ENCODE measurements around the gene KLHL29.

KLHL29 gene

DNA sequence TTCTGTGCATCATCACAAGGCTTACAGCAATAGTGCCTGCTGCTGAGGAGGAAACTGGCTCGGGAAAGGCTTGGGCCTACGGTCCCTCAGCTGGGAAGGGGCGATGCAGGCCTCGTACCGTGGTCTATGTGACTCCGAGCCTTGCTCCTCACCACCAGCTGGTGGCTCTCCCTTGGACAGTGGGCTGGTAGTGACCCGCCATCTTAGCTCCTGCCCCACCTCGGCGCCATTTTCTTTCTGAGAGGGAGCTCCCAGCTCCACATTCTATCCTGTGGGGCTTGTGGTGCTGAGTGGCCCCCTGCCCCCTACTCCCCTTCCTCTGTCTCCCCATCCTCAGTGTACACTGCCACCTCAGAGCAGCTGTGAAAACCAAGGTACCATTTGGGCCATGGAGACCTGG, 255.7 kb downstream of the KLHL29 start:
- no peak for DNase-seq

DNA sequence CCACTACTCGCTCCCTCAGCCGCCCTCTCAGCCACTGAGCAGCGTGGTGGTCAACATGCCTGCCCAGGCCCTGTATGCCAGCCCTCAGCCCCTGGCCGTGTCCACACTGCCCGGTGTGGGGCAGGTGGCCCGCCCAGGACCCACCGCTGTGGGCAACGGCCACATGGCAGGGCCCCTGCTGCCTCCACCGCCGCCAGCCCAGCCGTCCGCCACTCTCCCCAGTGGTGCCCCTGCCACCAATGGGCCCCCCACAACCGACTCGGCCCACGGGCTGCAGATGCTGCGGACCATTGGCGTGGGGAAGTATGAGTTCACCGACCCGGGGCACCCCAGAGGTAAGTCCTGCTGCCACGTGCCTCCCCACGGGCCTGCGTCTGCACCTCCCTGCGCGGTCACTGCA, 257.5 kb downstream of the KLHL29 start:
- DNase-seq: no peak

DNA sequence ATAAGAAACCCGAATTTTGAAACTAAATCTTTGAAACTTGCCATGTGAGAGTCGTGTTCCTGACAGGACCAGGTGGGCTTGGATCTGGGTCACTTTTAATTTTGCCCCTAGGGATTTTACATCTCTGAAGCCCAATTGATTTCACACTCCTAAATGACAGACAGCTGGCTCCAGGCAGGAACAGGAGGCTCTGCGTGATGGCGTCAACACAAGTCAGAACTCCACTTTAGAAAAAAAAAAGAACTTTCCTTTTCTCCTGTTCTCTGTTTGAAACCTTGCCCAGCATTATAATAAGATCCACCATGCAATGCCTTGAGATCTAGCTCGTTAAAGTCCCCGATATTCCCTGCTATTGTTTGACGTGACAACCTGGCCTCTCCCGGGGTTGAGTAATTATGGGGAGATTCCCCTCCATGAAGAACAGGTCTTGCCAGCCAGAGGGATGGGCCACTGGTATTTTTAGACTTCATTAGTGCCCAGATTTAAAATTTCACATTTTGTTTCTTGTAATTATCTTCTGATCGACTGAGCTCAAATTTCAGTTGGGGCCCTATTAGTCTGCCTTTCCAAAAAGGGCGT, 260.3 kb downstream of the KLHL29 start:
- no peak for DNase-seq

DNA sequence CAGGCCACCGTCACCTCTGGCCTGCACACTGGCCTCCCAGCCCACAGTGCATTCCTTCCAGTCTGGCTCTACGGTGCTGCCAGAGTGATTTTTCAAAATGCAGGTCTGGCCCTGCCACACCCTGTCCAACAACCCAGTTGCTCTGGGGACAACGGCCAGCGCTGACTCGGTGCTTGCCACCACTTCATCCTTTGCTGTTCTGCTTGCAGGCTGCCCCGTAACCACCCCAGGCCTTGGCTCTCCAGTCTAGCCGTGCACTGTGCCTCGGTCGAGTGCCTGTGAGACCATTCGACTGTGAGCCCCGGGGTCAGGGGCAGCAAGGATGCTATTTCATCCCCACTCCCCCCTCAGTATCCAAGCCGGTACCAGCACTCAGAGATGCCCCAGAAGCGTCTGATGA, 262.6 kb downstream of the KLHL29 start:
- no peak for DNase-seq

DNA sequence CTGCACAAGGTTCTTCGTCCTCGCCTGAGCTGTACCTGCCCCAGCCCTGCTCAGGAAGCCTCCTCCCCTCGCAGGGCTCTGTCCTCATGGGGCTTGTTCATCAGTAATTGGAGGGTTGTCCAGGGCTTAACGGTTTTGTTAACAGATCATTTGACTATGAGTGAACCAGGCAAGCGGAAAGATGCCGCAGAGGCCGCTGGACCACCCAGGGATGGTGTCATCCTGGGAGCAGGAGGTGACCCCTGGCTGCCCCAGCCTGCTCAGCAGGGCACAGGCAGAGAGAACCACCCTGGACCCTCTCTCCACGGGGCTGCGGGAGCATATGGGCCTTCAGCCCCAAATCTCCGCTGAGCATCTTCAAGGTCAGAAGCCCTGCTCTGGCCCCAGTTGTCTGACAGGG, 264.3 kb downstream of the KLHL29 start:
- no peak for DNase-seq

DNA sequence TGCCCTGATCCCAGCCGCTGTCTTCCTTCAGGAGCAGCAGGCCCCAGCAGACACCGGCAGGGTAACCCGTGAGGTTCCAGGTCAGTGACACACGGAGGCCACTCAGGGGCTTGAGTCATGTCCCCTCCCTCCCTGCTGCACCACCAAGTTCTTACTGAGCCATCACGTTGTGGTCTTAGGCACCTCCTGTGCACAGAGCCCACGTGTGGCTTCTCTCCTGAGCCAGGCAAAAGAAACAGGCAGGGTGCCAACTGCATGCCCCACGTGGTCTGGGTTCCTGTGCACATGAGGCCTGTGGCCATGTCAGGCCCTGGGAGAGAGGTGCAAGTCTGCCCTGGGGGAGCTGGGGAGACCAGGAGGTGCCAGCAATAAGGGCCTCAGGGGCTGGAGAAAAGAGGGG, 264.8 kb downstream of the KLHL29 start:
- DNase-seq: no peak

DNA sequence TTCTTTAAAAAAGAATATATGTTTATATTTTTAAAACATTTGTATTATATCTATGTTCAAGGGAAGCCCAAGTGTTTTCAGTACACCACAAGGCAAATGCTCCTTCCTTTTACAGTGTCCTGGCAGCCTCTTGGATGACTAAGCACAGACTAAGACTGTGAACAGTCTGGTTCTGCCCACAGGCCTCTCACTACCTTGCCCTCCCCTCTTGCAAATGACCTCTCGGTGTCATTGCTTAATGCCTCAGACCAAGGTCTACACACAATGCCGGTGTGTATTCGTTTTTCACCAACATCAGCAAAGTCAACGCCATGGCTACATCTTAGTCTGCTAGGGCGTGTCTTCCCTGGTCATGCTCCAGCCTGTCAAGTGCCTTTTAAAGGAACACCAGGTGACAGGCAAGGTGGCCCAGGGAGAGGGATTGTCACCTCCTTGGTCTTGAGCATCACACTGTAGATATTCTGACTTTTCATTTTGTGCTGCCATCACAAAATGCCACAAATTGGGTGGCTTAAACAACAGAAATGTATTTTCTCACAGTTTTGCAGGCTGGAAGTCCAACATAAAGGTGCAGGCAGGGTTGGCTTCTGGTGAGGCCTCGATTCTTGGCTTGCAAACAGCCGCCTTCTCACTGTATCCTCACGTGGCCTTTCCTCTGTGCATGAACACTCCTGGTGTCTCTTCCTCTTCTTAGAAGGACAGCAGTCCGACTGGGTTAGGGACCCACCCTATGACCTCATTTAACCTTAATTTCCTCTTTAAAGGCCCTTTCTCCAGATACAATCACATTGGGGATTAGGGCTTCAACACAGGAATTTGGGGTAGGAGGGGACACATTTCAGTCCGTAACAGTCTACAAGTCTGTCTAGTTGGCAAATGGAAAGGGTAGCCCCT, 266.5 kb downstream of the KLHL29 start:
- DNase-seq: no peak

DNA sequence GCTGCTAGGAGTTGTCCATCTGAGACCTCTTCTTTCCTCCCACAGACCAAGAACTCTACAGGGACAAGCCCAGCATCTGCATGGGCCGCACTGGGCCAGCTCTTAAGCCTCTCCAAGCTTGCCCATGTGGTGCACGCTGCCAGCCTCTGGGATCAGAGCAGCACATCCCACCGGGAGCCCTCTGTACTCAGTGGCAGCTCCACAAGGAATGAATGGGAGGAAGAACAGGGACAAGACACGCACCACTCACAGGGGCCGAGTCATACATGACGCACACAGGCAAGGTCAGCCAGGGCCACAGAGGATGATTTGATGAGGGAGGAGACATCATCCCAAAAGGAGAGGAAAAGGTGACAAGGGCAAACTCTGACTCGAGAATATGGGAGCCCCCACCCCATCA, 268.3 kb downstream of the KLHL29 start:
- DNase-seq: no peak

DNA sequence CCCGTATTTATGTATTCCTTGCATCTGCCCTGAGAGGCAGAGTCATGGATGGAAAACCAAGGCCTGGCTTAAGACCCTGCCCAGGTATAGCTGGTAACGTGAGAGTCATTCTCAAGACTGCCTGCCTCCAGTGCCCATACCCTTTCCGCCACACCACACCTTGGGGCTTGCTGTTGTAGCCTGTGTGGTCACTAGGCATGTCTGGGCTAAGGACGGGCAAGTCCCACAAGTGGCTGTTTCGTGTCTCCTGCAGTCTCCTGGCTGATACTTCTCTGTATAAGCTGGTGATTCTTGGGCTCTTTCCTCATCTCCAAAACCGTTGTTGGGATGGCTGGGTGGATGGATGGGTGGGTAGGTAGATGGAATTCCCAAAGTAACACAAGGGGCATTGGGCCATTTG, 269.8 kb downstream of the KLHL29 start:
- no peak for DNase-seq

DNA sequence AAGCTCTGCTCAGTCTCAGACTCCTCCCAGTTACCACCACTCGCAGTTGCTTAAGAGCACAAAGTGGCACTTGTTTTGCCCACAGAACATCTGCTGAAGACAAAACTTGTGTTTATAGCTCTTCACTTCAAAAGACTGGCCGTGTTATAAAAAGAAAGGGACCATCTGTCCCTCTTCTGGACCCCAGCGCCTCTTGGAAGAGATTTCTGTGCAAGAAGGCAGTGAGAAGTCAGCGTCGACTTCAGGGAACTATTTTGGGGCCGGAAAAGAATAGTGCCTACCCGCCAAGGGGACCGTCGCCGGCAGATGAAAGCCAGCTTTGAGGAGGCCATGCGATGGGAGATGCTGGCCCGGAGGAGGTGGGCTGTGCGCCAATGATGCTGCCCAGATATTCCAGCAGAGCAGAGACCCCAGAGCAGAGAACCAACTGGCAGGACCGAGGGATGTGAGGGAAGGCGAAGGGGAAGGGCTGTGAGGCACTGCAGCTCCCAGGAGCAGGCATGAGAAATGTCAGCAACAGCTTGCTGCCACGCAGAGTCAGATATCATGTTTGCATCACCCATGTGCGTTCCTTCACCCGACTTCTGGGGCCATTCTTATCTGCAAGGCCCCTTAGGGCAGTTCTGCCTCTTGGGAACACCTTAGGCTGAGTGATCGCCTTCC, 271.1 kb downstream of the KLHL29 start:
- DNase-seq: no peak

DNA sequence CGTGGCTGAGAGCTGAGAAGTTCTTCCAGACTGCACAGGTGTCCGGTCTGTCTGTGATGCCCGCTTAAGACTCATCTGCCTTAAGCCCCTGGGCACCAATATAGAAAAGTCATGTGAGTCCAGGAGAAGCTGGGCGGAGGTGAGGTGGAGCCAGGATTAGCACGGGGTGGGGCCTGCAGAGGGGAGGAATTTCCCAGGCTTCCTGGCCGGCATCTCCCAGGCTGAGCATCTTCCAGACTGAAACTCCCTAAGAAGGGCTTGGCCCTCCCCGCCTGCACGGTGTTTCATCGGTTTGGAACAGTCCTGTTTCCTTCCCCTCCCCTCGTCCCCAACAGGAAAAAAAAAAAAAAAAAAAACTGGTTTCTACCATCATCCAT, 271.6 kb downstream of the KLHL29 start:
- no peak for DNase-seq

DNA sequence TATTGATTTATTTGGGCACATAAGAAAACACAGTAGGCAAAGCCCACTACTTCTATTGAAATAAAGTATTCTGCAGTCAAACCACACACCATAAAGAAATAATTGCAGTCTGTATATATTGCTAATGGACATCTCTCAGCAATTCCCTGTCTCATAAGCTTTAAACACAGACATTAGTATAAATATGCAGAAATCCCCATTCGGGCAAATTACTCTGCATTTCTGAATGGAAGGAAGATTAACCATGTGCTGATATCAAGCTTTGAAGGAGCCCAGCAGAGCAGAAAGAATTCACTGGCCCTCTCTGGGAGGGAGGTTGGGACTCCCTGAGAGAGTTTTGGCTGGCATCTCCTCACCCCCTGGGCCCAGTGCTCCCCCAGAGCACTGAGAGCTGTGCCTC, 272.4 kb downstream of the KLHL29 start:
- DNase-seq: no peak

DNA sequence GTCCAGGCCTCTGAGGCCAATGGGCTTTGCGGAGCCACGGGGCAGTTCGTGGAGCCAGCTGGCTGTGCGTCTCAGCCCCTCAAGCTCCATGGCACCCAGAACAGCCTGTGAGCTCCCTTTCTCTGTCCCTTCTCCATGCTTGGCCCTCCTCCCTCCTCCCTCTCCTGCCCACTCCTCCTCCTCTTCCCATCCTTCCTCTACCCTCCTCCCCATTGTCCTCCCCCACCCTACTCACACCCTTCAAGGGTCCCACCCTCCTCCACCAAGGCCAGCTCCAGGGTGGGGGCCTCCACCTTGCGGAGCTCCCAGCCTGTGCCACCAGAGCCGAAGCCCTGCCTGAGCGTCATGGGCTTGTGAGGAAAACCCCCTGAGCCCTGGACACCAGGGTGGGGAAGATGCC, 273.0 kb downstream of the KLHL29 start:
- DNase-seq: no peak

DNA sequence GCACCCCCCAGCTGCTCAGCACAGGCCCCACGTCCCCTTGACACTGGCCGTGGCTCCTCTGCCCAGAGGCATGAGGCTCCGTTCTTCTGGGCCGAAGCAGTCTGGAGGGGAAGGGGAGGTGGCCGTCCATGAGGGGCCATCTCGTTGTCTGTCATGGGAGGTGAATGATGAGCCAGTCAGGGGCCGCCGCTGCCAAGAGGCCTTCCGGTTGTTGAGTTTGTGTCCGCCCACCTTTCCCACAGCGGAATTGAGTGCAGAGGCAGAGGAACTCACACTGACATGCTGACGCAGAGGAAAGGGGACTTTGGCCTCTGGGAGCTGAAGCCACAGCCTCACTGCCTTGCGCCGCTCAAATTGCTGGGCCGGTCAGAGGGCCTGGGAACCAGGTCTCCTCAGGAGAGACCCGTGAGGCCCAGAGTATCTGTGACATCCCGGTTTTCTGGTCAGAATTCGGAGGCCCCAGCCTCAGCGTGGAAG, 273.5 kb downstream of the KLHL29 start:
- DNase-seq: no peak

DNA sequence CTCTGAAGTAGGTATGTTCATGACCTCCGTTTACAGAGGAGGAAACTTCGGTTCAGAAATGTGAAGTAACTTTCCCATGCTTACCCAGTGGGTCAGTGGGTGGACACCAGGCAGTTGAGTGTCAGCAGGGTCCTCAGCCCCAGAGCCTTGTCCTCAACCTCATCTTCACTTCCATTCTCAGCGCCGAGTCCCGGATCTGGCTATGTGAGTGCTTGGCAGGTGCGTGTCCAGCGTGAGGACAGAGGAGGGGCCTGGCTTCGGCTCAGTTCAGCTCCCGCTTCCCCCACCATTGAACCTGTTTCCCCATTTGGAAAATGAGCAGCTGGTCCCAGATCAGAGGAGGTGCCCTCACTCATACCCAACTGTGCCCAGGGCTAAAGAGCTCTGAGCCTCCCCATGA, 274.3 kb downstream of the KLHL29 start:
- DNase-seq: no peak

DNA sequence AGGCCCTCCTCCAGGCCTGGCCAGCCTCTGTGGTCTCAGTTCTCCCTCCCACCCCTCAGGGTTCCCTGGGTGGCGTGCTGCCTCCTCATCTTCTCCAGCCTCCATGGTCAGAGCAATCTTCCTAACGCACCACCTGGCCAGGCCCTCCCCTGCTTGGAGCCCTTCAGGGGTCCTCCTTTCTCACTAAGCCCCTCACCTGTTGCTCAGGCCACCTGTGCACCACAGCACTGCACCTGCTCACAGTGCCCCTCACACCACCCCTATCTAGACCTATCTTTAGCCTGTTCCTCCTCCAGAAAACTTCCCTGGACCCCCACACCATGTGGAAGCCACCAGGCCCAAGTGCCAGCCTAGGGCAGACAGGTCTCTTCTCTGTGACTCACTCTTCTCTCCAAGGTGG, 274.8 kb downstream of the KLHL29 start:
- no peak for DNase-seq

DNA sequence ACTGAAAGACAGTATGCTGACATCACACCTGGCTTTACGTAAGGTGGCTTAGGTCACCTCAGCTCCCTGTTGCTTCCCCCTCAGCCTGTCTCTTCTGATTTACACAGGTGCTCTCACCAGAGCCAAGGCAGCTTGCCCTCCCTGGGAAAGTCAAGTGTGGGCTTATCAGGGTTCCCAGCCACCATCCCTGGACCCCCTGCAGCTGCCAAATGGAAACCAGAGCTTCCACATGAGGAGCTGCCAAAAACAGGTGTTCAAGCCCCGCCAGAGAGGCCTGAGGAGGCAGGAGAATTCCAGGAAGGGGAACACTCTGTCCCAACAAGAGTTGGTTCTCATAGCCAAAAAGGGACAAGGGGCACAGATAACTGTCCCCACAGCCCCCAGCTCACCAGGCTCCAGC, 275.3 kb downstream of the KLHL29 start:
- no peak for DNase-seq

DNA sequence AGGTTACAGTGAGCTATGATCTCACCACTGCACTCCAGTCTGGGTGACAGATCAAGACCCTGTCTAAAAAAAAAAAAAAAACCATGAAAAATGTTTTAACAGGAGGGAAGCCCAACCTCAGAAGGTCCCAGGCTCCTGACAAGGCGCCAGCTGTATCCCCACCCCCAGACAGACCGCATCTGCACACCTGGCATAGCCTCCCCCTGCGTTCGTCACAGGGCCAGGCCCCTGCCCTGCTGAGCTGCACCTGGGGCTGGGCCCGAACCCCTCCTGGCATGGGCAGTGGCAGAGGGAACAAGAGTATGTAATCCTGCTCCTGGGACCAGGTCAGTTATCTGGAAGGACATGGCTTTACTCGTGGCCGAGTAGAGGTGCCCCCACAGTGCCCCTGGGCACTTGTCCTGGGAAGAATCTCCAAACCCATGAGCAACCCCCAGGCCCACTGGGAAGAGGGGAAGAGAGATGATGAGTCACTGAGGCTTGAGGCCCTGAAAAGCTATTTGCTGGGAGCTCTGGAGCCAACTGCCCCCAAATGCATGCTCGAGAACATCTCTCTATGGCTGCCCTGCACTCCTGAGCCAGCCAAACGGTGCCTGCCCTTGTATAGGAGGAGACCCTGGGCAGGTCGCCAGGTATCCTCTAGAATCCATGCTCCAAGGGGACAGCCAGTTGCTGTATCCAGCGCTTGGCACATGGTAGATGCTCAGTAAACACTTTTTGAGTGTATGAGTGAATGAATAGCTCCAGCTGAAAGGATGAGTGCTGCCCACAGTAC, 276.5 kb downstream of the KLHL29 start:
- no peak for DNase-seq

DNA sequence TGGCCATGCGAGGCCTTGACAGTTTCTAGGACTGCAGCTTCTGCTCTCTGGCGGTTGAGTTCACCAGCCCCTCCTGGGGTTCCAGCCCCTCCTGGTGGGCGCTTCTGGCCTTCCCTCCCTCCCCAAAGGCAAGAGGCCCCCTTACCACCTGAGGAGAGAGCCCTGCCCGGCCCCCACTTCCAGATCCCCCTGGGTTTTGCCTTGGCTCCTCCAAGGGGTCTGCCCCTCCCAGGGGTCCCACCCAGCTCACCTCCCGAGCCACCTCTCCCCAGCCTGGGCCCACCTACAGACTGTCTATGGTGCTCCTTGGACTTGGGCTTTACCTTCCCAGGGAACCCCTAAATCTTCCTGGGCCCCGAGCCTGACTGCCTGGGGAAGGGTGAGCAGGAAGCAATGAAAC, 277.5 kb downstream of the KLHL29 start:
- DNase-seq: no peak

DNA sequence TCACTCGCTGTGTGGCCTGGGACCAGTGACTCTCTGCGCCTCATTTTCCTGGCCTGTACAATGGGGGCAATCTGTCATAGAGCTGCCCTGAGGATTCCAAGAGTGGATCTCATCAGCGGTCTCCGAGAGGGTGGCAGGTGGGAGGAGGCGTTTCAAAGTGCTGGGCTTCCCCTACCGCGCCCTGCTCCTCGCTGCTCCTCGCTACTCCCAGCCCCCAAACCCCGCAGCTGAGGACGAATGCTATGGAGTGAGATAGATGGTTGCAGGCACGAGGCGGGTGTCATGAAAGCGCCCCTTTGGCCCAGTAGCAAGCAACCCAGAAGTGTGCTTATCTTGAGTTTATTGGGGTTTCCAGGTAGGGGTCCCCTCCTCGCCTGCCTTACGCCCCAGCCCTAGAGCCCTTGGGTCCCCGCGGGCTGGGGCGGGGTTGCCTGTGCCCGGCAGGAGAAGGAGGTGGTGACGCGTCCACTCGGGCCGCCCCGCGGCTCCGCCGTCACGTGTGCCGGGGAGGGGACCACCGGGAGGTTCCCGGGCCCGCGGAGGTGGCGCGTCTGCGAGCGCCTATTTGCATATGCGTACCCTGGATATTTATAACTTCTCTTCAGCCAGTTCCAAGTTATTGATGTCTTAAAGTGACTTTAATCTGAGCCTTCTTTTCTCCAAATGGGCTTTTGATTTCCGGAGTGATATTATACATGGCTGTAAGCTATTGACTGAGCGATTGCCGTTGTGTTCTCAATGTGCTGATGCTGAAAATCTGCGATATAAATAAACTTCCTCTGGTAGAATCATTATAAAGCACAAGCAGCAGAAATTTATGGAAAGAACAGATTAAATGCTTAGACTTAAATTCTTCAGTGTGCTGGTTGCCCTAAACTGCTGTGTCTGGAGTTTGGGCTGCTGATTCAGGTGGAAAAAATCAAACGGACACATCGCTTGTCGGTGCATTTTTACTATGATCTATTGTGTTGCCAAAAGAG, 278.3 kb downstream of the KLHL29 start:
- no peak for DNase-seq

DNA sequence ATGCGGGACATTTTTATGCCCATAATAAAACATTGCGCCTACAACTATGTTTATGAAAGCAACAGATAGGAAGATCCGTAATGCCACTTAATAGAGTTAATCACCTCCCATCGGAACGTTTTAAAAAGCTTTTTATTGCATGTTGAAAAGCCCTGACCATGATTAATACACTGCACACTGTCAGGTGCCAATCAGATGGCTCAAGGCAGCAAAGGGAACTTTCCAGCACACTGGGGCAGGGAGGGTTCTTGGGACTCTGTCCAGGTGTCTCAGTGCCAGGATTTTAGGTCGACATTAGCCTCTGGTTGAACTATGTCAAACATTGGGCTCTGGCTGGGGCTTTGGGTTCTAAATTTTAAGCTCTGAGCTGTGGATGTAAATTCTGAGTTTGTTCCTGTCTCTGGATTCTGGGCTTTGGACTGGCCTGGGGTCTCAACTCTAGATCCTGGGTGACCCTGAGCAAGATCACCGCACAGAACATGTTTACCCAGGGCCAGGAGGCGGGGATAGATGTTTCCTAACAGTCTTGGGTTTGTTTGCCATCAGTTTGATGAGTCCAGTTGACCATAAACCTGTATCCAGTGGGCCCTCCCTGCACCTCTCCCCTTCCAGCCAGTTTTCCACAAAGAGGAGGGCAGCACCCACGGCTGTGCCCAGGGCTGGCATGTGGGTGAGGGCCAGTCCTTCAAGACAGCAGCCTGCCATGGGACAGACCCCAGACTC, 279.2 kb downstream of the KLHL29 start:
- no peak for DNase-seq

Data from central memory CD4-positive, alpha-beta T cell (primary cell).